ENCODE data around the gene EIF4G3.
A peak's percentile ranks its signal among the peaks of the same experiment; 100 is the strongest.
"Not testable (repeated sequence)": the region's sequence is repeated elsewhere in the genome, so short reads cannot be mapped to it uniquely, and the experiment has no call there.

Gene EIF4G3

DNA sequence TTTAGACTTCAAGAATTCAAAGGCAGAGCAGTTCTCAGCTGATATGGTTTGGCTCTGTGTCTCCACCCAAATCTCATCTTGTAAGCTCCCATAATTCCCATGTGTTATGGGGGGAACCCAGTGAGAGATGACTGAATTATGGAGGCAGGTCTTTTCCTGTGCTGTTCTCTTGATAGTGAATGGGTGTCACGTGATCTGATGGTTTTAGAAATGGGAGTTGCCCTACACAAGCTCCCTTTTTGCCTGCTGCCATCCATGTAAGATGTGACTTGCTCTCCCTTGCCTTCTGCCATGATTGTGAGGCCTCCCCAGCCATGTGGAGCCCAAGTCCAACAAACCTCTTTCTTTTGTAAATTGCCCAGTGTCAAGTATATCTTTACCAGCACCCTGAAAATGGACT, 146.5 kb downstream of the EIF4G3 start:
- DNase-seq (ENCODE audit: low spot score) = no peak

DNA sequence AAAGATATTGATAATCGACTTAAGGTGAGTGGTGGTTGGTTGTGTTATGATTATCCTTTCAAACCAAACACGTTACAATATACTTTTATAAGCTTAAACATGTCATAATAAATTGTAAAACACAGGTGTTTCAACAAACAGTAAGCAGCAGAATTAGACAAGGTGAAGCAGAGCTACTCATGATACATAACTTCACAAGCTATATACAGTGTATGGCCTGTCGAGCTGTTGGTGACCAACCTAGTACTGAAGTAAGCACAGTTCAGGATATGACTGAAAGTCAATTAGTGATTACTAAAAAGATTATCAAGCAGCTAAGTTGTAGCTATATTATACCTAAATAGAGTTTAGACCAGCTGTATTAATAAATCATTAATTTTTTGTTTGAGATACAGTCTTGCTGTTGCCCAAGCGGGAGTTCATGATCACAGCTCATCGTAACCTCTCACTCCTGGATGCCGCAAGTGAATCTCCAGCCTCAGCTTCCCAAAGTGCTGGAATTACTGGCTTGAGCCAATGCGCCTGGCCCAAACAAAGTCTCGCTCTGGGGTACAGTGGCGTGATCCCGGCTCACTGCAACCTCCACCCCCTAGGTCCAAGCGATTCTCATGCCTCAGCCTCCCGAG, 148.1 kb downstream of the EIF4G3 start:
- DNase-seq (ENCODE audit: low spot score) = no peak

DNA sequence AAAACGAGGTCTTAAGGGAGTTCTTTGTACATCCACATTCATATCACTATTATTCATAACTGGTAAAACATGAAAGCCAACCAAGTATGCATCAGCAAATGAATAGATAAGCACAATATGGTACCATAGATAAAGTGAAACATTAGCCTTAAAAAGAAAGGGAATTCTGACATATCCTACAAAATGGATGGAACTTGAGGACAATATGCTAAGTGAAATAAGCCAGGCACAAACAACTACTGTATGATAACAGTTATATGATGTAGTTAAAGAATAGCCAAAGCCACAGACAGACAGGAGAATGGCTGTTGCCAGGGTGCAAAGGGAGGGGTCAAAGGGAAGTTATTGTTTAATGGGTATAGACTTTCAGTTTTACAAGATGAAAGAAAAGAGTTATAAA, 148.9 kb downstream of the EIF4G3 start:
- DNase-seq (ENCODE audit: low spot score) = no peak

DNA sequence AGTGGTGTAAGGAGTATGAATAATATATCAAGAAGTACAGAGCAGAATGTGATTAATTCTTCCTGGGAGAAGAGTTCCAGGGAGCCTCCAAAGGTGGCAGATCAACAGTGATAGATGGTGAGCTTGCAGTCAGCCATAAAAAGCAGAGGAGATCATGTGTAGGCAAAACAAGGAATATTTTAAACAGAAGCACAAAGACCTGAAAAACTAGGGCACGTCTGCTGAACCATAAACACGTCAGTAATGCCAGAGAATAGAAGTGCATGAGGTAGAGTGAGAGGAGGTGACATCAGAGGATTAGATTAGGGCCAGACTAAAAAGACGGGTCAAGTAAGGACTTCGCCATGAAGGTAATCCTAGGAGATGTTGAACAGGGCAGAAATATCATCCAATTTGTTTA, 151.8 kb downstream of the EIF4G3 start:
- no peak for DNase-seq (ENCODE audit: low spot score)

DNA sequence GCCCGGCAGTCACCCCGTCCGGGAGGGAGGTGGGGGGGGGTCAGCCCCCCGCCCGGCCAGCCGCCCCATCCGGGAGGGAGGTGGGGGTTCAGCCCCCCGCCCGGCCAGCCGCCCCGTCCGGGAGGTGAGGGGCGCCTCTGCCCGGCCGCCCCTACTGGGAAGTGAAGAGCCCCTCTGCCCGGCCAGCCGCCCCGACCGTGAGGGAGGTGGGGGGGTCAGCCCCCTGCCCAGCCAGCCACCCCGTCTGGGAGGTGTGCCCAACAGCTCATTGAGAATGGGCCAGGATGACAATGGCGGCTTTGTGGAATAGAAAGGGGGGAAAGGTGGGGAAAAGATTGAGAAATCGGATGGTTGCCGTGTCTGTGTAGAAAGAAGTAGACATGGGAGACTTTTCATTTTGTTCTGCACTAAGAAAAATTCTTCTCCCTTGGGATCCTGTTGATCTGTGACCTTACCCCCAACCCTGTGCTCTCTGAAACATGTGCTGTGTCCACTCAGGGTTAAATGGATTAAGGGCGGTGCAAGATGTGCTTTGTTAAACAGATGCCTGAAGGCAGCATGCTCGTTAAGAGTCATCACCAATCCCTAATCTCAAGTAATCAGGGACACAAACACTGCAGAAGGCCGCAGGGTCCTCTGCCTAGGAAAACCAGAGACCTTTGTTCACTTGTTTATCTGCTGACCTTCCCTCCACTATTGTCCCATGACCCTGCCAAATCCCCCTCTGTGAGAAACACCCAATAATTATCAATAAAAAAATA, 152.4 kb downstream of the EIF4G3 start:
- not testable (repeated sequence) for DNase-seq (ENCODE audit: low spot score)

DNA sequence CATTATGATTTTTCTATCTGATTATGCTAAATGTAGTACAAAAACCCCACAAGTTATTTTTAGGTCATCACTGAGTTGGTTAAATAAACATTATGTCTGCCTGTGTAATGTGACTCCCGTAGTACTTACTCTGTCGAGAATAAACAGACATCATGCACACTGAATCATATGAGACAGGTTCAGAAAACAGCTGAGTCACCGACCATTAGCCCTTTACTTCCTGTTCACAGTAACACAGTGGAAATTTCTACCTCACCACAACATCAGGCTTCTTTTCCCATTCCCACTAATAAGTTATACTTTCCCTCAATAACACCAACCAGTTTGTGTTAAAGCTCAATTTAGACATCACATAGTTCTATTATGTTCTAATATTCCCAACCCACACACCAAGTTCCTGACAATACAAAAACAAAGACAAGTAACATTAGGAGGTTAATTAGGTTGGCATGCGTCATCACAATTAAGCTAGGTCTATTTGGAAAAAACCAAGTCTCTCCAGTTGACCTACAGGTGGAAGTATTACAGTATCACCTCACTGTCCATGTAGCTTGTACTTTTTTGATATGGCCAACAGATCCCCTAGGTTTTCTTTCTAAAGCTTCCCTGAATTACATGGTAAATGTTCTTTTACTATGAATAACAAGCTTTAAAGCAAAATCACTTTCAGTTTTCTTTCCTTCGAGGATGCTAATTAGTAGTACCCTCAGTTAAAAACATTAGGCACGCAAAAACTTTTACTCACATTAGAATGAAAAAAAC, 154.2 kb downstream of the EIF4G3 start:
- peak; percentile 84 for DNase-seq (ENCODE audit: low spot score)

DNA sequence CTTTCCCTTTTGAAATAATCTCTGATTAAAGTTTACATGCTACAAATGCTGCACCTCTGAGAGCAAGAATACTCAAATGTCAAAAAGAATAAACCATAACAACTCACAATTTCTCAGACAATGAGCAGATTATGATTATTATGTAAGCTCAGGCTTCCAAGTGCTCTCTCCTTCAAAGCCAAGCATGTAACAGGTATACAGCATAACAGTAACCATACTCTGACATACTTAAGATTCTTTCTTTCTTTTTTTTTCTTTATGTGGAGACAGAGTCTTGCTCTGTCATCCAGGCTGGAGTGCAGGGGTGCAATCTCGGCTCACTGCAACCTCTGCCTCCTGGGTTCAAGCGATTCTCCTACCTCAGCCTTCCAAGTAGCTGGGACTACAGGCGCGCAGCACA, 155.4 kb downstream of the EIF4G3 start:
- DNase-seq (ENCODE audit: low spot score) = no peak

DNA sequence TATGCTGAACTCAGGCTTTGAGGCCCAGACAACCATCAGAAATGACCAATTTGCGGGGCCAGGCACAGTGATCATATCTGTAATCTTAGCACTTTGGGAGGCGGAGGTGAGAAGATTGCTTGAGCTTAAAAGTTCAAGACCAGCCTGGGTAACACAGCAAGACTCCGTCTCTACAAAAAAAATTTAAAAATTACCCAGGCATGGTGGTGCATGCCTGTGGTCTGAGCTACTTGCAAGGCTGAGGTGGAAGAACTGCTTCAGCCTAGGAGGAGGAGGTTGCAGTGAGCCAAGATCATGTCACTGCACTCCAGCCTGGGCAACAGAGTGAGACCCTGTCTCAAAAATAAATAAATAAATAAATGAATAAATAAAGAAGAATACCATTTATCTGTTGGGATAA, 156.5 kb downstream of the EIF4G3 start:
- no peak for DNase-seq (ENCODE audit: low spot score)

DNA sequence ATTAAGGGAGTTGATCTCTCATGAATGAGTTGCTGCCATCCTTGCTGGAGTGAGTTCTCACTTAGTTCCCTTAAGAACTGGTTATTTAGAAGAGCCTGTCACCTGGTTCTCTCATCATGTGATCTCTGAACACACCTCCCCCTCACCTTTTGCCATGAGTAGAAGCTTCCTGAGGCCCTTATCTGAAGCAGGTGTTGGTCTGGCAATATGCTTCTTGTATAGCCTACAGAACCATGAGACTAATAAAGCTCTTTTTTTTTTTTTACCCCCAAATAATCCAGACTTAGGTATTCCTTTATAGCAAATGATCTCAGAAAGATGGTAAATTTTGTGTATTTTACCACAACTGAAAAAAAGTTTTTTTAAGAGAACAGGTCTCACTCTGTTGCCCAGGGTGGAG, 158.0 kb downstream of the EIF4G3 start:
- no peak for DNase-seq (ENCODE audit: low spot score)

DNA sequence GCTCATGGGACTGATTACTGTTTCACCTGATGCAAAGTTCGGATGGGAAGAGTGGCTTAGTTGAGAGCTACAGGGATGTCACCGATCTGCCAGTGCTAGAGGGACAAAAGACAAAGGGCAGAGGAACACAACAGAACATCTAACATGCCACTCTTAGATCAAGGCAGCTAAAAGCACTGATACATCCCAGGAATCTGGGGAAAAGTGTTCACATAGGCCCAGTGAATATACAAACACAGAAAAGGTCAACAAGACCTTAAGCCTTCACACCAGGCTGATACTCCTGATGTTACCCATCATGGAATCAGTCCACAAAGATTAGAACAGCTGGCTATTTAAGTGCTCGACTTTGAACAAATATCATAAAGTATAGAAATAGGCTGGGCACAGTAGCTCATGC, 163.2 kb downstream of the EIF4G3 start:
- no peak for DNase-seq (ENCODE audit: low spot score)

DNA sequence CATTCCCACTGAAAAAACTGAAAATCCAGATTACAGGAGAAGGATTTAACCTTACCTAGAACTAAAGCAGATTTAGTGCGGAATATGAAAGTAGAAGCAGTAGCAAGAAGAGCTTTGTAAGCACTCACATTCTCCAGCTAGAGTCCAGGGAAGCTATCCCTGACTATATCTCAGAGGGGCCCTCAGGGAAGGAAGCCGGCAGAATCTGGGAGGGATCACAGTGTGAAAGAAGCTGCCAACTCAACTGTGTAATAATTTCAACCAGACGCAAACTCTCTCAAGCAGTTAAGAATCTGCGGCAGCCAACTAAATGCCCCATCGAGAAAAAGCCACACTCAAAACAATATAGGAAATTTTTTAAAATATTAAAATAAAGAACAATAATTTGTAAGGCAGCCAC, 163.8 kb downstream of the EIF4G3 start:
- DNase-seq (ENCODE audit: low spot score) = no peak

DNA sequence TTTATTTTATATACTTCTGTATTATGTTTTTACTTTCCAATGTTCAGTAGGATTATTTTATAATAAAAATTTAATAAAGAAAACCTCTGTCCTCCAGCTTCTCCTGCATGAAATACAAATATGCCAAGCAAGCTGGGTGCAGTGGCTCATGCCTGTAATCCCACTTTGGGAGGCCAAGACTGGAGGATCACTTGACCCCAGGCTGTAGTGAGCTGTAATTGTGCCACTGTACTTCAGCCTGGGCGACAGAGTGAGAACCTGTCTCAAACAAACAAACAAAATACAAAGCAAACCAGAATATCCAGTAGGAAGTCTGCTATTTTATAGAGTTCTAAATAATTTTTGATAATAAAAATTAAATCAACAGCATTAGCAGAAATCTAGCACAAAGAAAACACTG, 168.8 kb downstream of the EIF4G3 start:
- DNase-seq (ENCODE audit: low spot score) = no peak

DNA sequence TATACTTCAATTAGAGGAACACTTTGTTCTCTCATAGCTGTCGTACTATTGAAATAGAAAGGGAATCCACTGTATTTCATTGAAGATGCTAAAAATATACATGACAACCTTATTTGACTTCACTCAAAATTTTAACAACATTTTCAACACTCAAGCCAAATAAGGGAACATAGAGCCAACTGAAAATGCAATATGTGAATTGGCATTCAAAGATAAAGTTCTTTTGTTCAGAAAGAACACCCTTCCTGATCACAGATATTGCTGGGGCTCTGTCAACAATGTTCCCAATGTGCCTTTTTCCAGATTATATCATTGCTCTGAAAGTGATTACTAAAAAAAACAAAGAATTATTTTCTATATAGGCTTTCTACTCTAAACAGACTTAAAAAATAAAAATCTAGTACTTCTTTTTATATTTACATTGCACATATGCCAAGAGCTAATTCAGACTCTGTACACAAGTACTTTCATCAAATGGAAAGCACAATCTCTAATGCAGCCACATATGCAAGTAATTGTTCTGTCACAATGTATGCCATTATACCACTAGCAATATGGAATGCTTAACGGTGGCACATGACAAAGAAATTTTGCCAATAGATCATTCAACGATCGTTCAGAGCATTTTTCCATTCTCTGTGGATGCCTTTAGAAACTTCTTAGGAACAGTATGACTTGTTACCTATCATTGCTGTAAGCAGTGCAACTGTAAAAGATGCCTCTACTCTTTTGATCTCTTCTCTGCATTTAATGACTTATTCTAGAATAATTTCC, 171.0 kb downstream of the EIF4G3 start:
- DNase-seq (ENCODE audit: low spot score) = no peak

DNA sequence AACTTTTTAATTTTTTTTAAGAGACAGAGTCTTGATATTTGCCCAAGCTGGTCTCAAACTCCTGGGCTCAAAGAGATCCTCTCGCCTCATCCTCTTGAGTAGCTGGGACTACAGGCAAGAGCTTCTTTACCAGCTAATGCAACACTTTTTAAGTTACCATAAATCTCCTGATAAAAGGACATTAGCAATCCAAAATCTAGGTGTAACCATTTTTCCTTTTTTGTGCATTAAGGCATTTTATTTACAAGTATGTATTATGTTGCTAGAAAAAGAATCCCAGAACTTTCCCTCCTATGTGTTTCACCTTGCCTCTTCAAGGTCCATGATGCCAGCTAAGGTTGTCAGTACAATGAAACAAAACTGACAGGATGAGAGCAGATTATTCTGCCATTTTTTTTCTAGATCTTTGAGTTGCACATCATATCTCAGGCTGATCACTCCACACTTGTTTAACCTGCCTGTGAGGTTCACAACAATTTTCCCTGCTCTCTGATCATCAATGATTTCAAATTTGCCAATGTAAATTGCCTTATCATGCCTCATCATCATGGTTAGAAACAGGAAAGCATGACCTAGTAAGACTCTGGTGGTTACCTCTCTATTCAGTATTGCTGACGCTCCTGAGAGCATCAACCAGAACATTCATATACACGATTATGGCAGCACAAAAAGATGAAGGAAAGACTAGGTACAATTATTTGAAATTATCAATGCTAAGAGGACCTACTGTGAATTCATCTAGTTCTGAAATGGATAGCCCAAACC, 173.2 kb downstream of the EIF4G3 start:
- DNase-seq (ENCODE audit: low spot score) = no peak

DNA sequence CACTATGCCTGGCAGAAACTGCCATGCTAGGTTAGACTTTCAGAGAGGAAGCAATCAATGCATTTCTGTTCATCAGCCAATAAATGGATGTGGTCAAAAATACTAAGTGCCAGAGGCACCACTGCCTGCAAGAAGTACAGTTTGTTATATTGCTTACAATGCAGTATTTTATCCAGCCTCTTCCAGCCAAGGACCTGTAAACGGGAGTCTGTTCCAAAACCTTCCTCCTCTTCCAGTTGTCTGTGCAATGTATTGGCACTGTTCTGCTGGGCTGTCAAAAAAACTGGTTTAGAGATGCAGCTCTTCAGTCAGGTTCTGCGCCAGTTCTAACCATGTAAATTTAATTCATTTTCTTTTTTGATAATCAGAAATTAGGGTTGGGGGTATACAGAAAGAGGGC, 175.7 kb downstream of the EIF4G3 start:
- DNase-seq (ENCODE audit: low spot score) = no peak

DNA sequence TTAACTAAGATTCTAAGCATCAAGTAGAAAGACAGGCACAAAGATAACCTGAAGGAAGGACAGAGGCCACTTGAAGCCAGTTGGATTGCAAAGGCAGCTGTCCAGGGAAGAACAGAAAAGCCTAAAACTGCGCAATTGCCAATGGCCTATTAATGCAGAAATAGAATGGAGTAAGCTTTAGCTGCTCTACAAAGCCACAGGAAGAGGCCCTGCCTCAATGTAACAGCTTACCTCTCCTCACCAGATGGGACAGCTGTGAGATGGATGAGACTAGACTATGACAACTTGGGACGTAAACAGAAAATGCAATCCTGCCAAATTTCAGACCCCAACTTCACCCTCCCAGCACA, 176.5 kb downstream of the EIF4G3 start:
- DNase-seq (ENCODE audit: low spot score) = no peak

DNA sequence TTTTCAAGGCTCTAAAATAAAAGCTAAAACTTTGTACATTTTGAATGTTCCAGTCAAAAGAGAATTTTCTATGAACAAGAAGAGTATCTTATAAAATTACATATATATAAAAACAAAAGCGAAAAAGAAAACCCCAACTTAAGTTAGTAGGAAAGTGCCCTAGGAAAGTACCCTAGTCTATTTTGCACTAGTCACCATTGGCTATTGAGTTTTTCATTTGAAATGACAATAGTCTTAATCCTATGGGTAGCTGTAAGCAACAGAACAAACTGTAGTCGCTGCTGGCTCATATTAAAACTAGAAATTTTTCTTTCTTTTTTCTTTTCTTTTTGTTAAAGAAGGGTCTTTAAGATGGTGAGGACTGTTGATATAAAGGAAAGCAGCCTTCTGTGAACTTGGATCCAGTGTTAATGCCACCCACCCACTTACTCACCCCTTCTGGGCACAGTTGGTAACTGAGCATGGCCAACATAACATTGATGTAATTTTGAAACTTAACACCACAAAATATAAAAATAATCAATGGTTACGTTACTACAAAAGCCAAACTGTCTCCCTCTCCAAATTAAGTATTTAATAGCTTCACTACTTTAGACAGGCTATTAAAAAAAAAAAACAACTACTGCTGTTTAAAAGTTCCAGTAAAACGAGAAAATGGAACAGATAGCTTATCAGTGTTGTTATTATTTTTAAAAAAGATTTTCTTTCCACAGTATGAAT, 177.0 kb downstream of the EIF4G3 start:
- no peak for DNase-seq (ENCODE audit: low spot score)

DNA sequence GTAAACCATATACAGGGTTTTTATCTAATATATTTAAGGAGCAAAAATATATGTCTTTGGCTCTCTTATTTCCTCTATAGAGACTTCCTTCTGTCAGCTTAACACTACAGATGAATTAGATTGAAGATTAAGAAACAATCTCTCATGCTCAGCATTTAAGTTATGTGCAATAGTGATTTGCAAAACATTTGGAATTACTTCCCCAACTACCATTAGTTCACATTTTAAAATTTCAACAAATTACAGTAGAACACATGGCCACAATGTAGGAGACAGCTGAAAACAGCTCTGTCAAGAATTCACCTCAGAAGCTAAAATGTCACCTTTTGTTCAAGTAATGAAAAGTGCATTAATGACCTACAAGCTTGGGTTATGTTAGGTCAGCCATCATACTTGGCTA, 177.9 kb downstream of the EIF4G3 start:
- no peak for DNase-seq (ENCODE audit: low spot score)

DNA sequence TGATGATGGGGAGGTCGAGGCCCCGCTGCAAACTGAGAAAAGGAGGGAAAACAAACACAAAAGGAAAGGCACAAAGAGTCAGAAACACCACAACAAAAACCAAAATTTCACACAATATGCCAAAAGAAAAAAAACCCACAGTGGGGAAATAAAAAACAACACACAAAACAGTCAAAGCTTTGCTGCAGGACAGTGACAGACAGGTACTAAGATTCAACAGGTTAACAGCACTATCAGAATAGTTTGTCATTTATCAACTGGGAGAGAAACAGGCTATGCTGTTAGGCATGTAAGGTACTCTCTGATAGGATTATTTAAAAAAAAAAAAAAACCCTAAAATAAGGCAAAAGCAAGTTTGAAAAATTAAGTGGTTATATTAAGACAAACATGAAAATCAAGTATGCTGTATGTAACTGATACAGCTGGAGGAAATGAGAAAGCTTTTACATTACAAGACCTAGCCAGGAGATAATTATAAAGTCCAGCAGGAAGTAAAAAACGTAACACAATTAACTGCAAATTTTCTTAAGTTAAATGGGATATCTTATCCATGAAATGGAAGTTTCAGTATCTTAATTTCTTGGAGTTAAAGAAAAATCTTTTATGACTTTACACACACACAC, 179.0 kb downstream of the EIF4G3 start:
- DNase-seq (ENCODE audit: low spot score) = no peak

DNA sequence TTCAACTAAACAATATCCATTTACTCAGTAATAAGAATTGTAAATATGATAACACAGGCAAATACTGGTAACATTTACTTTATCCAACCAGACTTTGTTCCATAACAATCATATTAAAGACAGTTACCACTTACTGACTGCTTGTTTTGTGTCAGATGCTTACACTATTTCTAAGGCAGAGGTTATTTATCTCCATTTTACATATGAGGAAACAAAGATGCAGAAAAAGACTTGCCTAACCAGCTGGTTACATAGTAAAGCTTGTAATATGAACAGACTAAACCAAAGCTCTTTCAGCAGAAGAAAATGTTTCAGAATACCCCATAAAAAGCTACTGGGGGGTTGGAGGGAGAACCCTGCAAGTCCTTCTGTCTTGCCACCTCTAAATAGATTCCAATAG, 180.1 kb downstream of the EIF4G3 start:
- no peak for DNase-seq (ENCODE audit: low spot score)
